Measurements from ENCODE around the gene NAALADL2. TPM values are rescaled to one million over a fixed set of nuclear protein-coding genes. Genes with fewer than 3 reads are reported as not detected.

Gene NAALADL2
- total RNA-seq, 4 donors from 2014 or later: 0.85 to 6.3 (median 1.6) TPM

DNA sequence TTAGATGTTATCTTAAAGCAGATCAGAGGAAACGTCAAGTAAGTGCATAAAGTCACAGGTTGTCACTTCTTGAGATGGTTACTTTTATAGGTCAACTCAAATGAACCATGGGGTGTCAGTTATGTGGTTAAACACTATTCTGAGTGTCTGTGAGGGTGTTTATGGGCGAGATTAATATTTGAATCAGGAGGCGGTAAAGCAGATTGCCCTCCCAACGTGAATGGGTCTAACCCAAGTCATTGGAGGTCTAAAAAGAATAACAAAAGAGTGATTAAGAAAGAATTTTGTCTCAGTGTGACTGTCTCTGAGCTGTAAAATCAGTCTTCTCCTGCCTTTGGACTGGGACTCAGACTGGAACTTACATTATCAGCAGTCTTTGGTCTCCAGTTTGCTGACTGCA, 977.5 kb downstream of the NAALADL2 start:
- Histone ChIP-seq H3K27me3 (no peaks in the 10 kb centered on the region), H3K36me3 (no peaks in the 10 kb centered on the region), H3K27ac (no peak overlapping the region), H3K9me3 (no peaks in the 10 kb centered on the region), H3K4me3 (no peak overlapping the region), H3K4me1 (no peaks in the 10 kb centered on the region)
- intact Hi-C loops (cut with DNase I): no loop called here
- DNase-seq: no peak
- no peak for TF ChIP-seq POLR2A (IDR thresholded peaks at IDR 0.05)
- TF ChIP-seq, protein P1, sequence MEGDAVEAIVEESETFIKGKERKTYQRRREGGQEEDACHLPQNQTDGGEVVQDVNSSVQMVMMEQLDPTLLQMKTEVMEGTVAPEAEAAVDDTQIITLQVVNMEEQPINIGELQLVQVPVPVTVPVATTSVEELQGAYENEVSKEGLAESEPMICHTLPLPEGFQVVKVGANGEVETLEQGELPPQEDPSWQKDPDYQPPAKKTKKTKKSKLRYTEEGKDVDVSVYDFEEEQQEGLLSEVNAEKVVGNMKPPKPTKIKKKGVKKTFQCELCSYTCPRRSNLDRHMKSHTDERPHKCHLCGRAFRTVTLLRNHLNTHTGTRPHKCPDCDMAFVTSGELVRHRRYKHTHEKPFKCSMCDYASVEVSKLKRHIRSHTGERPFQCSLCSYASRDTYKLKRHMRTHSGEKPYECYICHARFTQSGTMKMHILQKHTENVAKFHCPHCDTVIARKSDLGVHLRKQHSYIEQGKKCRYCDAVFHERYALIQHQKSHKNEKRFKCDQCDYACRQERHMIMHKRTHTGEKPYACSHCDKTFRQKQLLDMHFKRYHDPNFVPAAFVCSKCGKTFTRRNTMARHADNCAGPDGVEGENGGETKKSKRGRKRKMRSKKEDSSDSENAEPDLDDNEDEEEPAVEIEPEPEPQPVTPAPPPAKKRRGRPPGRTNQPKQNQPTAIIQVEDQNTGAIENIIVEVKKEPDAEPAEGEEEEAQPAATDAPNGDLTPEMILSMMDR (IDR thresholded peaks at IDR 0.05): no peak
- WGBS, 2 donors: 58 to 61% methylated on average over 4 of the region's 4 CpGs

DNA sequence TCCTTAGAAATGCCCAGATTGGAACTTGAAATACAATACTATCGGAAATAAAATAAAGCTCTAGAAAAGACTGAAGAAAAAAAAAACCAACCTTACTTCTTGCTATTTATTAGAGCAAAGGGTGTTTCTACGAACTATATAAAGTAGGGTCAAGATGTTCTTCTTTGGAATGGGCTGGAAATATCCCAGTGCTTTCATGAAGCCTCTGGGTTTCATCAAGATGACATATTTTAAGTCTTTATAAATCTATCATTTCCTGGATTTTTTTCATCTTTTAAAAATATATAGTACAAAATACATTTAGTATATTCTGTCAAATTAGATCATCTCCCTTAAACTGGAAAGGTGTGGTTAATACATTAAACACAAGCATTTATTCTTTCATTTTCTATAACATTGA, 978.8 kb downstream of the NAALADL2 start:
- DNase-seq: no peak
- intact Hi-C loops (cut with DNase I): no loop called here
- Histone ChIP-seq H3K36me3 (no peaks in the 10 kb centered on the region), H3K27ac (no peak overlapping the region), H3K4me3 (no peak overlapping the region), H3K4me1 (no peaks in the 10 kb centered on the region), H3K9me3 (no peaks in the 10 kb centered on the region), H3K27me3 (no peaks in the 10 kb centered on the region)
- 73% methylated on average over 2 of the region's 2 CpGs for WGBS, 2 donors
- TF ChIP-seq, protein P1 (IDR thresholded peaks at IDR 0.05): no peak
- no peak for TF ChIP-seq POLR2A (IDR thresholded peaks at IDR 0.05)

DNA sequence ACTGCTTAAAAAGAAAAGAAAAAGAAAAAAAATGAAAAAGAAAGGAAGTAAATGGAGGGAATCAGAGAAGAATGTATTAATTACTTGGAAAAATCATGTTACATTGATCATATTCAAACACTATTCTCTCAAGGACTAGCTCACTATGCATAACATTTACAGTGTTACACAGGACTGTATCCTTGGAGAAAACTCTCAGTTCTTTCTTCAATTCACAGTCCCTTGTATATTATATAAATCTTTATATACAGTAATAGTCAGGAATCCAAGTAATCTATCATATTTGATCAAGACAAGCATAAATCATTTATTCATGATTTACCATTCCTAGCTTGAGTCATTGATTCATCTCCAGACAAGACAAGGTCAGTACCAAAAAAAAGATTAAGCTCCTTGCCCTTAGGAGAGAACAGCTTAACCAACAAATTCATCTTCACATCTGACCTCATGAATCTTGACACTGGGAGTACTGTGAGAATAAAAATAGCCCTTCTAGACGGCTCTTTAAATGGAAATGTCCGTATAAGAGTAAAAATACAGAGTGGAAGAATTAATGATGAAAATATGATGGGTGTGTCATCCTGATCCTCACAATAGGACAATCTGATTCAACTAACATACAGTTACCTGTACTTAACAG, 980.4 kb downstream of the NAALADL2 start:
- DNase-seq: no peak
- 65 to 71% methylated on average over 2 of the region's 2 CpGs for WGBS, 2 donors

DNA sequence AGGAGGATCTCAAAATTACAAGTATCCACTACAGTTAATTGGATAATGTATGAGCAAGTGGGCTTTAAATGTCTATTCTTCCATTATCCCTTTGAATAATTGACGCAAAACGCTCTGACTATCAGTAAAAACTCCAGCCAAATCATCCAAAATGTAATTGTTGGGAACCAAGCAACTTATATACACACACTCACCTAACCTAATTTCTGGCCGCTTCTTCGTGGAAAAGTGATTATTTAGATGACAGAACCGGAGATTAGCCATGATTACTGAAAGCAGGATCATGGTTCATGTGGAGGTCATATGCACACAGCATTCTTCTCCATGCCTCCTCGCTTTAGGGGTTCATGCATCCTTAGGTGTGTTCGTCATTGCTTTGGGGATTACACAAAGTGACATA, 992.4 kb downstream of the NAALADL2 start:
- TF ChIP-seq, protein P1 (IDR thresholded peaks at IDR 0.05): no peak
- TF ChIP-seq POLR2A (IDR thresholded peaks at IDR 0.05): no peak
- intact Hi-C loops (cut with DNase I): no loop called here

More for the DNA sequence above, 980.4 kb downstream of the NAALADL2 start:
- Histone ChIP-seq H3K9me3 (no peaks in the 10 kb centered on the region), H3K4me1 (no peaks in the 10 kb centered on the region), H3K36me3 (no peaks in the 10 kb centered on the region), H3K27ac (no peak overlapping the region), H3K27me3 (no peaks in the 10 kb centered on the region), H3K4me3 (no peak overlapping the region)
- intact Hi-C loops (cut with DNase I): no loop called here
- TF ChIP-seq, protein P1 (IDR thresholded peaks at IDR 0.05): no peak
- no peak for TF ChIP-seq POLR2A (IDR thresholded peaks at IDR 0.05)

DNA sequence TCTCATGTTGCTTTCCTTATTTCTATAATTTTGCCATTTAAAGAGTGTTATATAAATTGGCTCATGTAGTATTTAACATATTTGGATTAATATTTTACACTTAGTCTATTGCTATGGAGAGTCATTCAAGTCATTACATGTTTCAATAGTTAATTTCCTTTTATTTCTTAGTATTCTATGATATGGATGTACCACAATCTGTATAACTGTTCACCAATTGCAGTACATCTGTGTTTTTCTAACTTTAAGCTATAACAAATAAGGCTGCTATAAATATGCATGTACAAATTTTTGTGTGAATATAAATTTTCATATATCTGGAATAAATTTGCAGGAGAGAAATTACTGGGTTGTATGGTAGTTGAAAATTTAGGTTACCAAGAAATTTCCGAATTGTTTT, 993.4 kb downstream of the NAALADL2 start:
- DNase-seq: no peak
- WGBS, 2 donors: 82 to 84% methylated on average over 1 of the region's 1 CpG
- no peak for TF ChIP-seq POLR2A (IDR thresholded peaks at IDR 0.05)
- TF ChIP-seq, protein P1 (IDR thresholded peaks at IDR 0.05): no peak
- intact Hi-C loops (cut with DNase I): no loop called here
- no peaks in the 10 kb centered on the region for H3K4me1 ChIP-seq
- H3K4me3 ChIP-seq: no peak overlapping the region
- H3K9me3 ChIP-seq: no peaks in the 10 kb centered on the region
- no peaks in the 10 kb centered on the region for H3K27me3 ChIP-seq
- no peak overlapping the region for H3K27ac ChIP-seq
- no peaks in the 10 kb centered on the region for H3K36me3 ChIP-seq

More for the DNA sequence above, 992.4 kb downstream of the NAALADL2 start:
- Histone ChIP-seq H3K9me3 (no peaks in the 10 kb centered on the region), H3K4me1 (no peaks in the 10 kb centered on the region), H3K27me3 (no peaks in the 10 kb centered on the region), H3K36me3 (no peaks in the 10 kb centered on the region), H3K27ac (no peak overlapping the region), H3K4me3 (no peak overlapping the region)
- DNase-seq: no peak
- WGBS, 2 donors: 65 to 76% methylated on average over 6 to 7 of the region's 7 CpGs
